Measurements from ENCODE around the gene GNL1.
"Not testable (repeated sequence)": the region's sequence is repeated elsewhere in the genome, so short reads cannot be mapped to it uniquely, and the experiment has no call there.

Gene GNL1

DNA sequence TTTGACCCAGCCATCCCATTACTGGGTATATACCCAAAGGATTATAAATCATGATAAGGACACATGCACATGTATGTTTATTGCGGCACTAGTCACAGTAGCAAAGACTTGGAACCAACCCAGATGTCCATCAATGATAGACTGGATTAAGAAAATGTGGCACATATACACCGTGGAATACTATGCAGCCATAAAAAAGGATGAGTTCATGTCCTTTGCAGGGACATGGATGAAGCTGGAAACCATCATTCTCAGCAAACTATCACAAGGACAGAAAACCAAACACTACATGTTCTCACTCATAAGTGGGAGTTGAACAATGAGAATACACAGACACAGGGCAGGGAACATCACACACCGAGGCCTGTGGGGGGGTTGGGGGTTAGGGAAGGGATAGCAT is 29.8 kb downstream of the GNL1 start:
- DNase-seq, result not testable (repeated sequence)

GRCh38 chr6:30521952-30522351 is 34.3 kb downstream of the GNL1 start:
- DNase-seq, result not testable (repeated sequence)

DNA sequence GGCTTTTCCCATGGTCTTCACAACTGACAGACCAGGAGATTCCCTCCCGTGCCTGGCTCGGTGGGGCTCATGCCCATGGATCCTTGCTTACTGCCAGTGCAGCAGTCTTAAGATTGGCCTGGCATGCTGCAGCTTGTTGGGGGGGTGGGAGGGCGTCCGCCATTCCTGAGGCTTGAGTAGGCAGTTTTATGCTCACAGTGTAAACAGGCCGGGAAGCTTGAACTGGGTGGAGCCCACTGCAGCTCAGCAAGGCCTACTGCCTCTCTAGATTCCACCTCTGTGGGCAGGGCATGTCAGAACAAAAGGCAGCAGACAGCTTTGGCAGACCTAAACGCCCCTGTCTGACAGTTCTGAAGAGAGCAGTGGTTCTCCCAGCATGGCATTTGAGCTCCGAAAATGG is 35.2 kb downstream of the GNL1 start:
- DNase-seq, result not testable (repeated sequence)

GRCh38 chr6:30520522-30520921 is 35.8 kb downstream of the GNL1 start:
- DNase-seq, result no peak

- DNase-seq, result not testable (repeated sequence)
Measured at GRCh38 chr6:30518505-30519145, 37.7 kb downstream of the GNL1 start.

DNA sequence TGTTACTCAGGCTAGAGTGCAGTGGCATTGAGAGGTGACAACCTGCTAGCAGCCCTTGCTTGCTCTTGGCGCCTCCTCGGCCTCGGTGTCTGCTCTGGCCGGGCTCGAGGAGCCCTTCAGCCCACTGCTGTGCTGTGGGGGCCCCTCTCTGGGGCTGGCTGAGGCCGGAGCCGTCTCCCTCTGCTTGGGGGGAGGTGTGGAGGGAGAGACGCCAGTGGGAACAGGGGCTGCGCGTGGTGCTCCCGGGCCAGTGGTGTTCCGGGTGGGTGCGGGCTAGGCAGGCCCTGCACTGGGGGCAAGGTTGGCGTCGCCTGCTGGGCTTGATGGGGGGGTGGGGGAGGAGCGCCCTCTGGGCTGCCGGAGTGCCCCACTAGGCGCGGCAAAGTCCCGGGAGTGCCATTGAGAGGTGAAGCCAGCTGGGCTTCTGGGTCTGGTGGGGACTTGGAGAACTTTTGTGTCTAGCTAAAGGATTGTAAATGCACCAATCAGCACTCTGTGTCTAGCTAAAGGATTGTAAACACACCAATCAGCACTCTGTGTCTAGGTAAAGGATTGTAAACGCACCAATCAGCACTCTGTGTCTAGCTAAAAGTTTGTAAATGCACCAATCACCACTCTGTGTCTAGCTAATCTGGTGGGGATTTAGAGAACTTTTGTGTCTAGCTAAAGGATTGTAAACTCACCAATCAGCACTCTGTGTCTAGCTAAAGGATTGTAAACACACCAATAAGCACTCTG is 38.4 kb downstream of the GNL1 start:
- DNase-seq, result not testable (repeated sequence)

DNA sequence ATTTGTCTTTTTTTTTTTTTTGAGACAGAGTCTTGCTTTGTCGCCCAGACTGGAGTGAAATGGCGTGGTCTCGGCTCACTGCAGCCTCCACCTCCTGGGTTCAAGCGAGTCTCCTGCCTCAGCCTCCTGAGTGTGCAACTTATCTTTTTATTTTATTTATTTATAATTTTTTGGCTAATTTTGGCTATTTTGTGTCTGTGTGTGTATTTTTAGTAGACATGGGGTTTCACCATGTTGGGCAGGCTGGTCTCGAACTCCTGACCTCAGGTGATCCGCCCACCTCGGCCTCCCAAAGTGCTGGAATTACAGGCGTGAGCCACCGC is 39.6 kb downstream of the GNL1 start:
- DNase-seq, result not testable (repeated sequence)

GRCh38 chr6:30515944-30516753 is 40.1 kb downstream of the GNL1 start:
- DNase-seq, result no peak

GRCh38 chr6:30515106-30515505 is 41.2 kb downstream of the GNL1 start:
- no peak for DNase-seq

GRCh38 chr6:30513451-30513850 is 42.8 kb downstream of the GNL1 start:
- no peak for DNase-seq

DNA sequence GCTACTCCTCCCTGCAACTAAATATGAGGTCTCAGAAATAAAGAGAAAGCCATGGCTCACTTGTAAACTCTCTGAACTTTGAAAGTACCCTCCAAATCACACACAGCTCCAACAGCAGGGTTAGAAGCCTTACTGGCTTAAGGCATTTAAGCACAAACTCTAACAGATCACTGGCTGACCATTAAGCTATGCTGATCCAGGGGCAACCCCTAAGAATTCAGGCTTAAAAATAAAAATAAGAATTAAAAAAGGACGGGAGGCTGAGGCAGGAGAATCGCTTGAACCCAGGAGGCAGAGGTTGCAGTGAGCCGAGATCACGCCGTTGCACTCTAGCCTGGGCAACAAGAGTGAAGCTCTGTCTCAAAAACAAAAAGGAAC is 45.1 kb downstream of the GNL1 start:
- DNase-seq, result no peak

- DNase-seq, result no peak
Measured at GRCh38 chr6:30510419-30511168, 45.7 kb downstream of the GNL1 start.

DNA sequence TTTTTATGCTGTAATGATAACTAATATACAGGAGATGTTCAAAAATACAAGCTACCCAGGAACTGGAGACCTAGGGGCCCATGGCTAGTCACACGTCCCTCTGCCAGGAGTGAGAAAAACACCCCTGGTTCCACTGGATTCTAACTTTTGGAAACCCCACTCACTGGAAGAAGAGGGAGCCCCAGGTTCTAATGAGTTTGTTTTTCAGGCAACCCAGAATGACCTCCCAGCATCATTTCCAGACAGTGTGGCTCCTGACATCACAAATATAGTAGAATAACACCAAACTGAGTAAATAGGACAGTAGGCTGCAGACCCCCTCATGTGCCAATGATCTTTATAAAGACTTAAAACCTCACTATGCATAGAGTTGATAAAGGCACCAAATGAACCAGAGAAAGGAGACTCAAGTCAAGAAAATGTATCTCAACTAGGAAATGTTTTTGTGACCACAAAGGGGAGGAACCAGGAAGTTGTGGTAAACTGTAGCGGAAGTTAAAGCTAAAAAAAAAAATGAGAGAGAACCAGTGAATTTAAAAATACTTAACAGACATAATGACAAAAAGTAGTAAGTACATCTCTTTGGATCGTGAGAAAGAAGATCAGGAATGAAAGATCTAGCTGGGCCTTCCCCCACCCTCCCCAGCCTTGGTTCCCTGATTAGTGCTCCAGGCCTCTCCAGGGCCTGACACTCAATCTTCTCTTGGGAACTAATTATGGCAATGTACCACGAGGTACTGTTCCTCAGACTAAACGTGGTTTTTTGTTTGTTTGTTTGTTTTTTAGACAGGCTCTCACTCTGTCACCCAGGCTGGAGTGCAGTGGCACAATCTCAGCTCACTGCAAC is 47.2 kb downstream of the GNL1 start:
- DNase-seq, result no peak

- DNase-seq, result no peak
Measured at GRCh38 chr6:30507849-30508827, 48.2 kb downstream of the GNL1 start.

DNA sequence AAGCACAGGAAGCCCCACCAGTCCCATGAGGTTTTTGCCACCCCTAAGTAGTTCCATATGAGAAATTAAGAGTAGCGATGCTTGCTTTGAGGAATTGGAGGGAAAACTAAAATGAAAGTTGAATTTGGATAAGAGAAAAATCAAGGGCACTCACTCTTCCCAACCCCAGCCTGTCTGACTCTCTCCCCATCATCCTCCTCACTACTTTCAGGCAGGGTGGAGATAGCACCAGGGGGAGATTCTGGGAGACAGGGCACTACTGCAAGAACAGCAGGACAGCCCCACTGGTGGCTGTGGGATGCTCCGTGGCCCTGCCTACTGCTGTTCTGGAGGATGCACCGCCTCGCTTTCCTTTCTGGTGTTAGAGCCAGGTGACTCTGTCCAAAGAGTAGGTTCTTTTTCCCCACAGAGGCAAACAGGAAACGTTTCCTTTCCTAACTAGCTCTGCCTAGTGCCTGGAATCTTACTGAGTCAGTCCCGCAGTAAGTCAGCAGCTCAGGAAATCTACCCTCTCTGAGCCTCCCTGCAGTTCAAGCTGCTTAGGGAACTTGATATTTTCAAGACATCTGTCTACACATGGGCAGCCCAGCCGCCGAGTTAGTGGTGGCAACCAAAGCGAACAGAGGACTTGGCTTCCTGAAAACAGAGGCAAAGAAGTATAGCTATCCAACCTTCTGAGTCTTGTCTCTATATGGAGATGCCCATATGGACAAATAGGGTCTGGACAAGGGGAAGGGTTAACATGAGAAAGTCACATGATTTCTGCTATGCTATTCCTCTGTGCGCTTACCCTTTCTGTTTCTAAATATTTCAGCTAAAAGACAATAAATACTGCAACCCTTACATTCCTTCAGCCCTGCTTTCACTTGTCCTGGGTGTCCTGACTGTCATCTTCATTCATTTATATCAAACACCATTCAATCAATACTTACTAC is 55.6 kb downstream of the GNL1 start:
- DNase-seq, result no peak

DNA sequence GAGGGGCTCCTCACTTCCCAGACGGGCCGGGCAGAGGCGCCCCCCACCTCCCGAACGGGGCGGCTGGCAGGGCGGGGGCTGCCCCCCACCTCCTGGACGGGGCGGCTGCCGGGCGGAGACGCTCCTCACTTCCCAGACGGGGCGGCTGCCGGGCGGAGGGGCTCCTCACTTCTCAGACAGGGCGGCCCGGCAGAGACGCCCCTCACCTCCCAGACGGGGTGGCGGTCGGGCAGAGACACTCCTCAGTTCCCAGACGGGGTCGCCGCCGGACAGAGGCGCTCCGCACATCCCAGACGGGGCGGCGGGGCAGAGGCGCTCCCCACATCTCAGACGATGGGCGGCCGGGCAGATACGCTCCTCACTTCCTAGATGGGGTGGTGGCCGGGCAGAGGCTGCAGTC is 57.6 kb downstream of the GNL1 start:
- not testable (repeated sequence) for DNase-seq

- DNase-seq, result no peak
Measured at GRCh38 chr6:30497714-30498113, 58.6 kb downstream of the GNL1 start.

DNA sequence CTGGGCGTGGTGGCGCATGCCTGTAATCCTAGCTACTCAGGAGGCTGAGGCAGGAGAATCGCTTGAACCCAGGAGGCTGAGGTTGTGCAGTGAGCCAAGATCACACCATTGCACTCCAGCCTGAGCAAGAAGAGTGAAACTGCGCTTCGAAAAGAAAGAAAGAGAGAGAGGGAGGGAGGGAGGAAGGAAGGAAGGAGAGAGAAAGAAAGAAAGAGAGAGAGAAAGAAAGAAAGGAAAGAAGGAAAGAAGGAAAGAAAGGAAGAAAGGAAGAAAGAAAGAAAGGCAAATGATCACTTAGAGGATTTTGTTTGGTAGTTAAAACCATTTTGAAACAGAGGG is 59.1 kb downstream of the GNL1 start:
- DNase-seq, result not testable (repeated sequence)

DNA sequence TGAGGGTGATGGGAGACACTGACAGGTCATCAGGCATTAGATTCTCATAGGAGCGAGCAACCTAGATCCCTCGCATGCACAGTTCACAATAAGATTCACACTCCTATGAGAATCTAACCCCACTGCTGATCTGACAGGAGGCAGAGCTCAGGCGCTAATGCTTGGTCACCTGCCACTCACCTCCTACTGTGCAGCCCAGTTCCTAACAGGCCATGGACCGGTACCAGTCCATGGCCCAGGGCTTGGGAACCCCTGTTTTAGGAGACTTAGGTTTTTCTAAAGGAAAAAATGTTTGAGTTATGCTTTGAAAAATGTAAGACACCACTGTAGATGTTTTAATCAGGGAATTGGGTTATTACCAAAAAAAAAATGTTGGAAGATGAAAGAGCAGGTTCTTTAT is 60.3 kb downstream of the GNL1 start:
- no peak for DNase-seq

- not testable (repeated sequence) for DNase-seq
Measured at GRCh38 chr6:30495060-30495459, 61.2 kb downstream of the GNL1 start.
